ENCODE results near the gene GHR.

DNA sequence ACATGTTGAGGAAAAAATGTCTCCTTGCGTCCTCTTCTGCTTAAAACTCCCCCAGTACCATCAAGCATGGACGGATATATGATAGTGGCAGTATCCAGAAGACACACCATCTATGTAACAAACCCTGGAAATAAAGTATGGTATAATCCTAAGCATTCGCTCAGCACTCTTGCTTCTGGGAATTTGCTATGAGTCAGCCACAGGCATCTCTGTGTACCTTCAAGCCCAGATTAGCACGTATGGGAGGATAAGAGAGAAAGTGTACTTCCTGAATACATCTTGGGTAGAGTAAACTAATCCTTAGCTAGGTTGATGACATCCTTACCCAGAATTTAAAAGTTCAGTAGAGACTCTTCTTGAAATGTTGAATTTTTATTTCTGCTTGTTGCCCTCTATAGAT lies 71.2 kb downstream of the GHR start:
- TF ChIP-seq, protein P1, sequence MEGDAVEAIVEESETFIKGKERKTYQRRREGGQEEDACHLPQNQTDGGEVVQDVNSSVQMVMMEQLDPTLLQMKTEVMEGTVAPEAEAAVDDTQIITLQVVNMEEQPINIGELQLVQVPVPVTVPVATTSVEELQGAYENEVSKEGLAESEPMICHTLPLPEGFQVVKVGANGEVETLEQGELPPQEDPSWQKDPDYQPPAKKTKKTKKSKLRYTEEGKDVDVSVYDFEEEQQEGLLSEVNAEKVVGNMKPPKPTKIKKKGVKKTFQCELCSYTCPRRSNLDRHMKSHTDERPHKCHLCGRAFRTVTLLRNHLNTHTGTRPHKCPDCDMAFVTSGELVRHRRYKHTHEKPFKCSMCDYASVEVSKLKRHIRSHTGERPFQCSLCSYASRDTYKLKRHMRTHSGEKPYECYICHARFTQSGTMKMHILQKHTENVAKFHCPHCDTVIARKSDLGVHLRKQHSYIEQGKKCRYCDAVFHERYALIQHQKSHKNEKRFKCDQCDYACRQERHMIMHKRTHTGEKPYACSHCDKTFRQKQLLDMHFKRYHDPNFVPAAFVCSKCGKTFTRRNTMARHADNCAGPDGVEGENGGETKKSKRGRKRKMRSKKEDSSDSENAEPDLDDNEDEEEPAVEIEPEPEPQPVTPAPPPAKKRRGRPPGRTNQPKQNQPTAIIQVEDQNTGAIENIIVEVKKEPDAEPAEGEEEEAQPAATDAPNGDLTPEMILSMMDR (IDR thresholded peaks at IDR 0.05; ENCODE audit: insufficient read depth, low read depth, low read length) = no peak
- no peak for TF ChIP-seq EZH2 (IDR thresholded peaks at IDR 0.05; ENCODE audit: insufficient read depth, low read length)
